Mesothelial cell of epicardium (in vitro differentiated cells): ENCODE measurements around the gene SND1. TPM values are rescaled to one million over a fixed set of nuclear protein-coding genes. Genes with fewer than 3 reads are reported as not detected.

Experiments
- DNase-seq, 2 experiments: peaks; one replicate each; pipeline ENCODE4 v3.0.0; 2021; ENCODE audit warnings: low spot score in 2 of 2; ENCODE audit not compliant: unreplicated experiment in 2 of 2
- H3K27ac Mint-ChIP-seq: 2 replicates; pipeline ENCODE4 v1.8.0; 2021; ENCODE audit warnings: mixed read lengths
- H3K27me3 Mint-ChIP-seq: 2 replicates; pipeline ENCODE4 v1.8.0; 2021; ENCODE audit warnings: low read depth, mixed read lengths
- H3K36me3 Mint-ChIP-seq: 2 replicates; pipeline ENCODE4 v1.8.0; 2021; ENCODE audit warnings: mixed read lengths
- H3K4me1 Mint-ChIP-seq: 2 replicates; pipeline ENCODE4 v1.8.0; 2021; ENCODE audit warnings: mixed read lengths
- H3K4me3 Mint-ChIP-seq: 2 replicates; pipeline ENCODE4 v1.8.0; 2021; ENCODE audit warnings: mild to moderate bottlenecking, moderate library complexity, mixed read lengths
- H3K9me3 Mint-ChIP-seq: 2 replicates; pipeline ENCODE4 v1.8.0; 2021; ENCODE audit warnings: mixed read lengths
- CTCF ChIP-seq: fragments of 200-600 bp; sonication (generic); IDR thresholded peaks from one replicate; pipeline ENCODE4 v1.5.0; 2021; ENCODE audit warnings: antibody characterized with exemption; ENCODE audit not compliant: unreplicated experiment
- total RNA-seq: library from RNA; stranded (reverse); gene quantifications from 3 replicates; pipeline ENCODE4 v1.2.1, GENCODE V29; 2021

Gene SND1
- total RNA-seq, 1 donor from 2014 or later = 211 TPM

- H3K9me3 Mint-ChIP-seq = no peaks in the 10 kb centered on the region
- H3K36me3 Mint-ChIP-seq = peaks cover 5% of the 10 kb centered on the region
- peak overlapping the region; percentile 100 for H3K27ac Mint-ChIP-seq
- peaks cover 42% of the 10 kb centered on the region for H3K4me1 Mint-ChIP-seq
- no peak for TF ChIP-seq CTCF
- H3K27me3 Mint-ChIP-seq = no peaks in the 10 kb centered on the region
- DNase-seq = no peak
- H3K4me3 Mint-ChIP-seq = peak overlapping the region; percentile 89
Measured at GRCh38 chr7:127653396-127653795, 1.4 kb downstream of the SND1 start.

- H3K36me3 Mint-ChIP-seq = peaks cover 5% of the 10 kb centered on the region
- H3K9me3 Mint-ChIP-seq = no peaks in the 10 kb centered on the region
- H3K4me3 Mint-ChIP-seq = no peak overlapping the region
- no peak overlapping the region for H3K27ac Mint-ChIP-seq
- peaks cover 42% of the 10 kb centered on the region for H3K4me1 Mint-ChIP-seq
- no peak for DNase-seq
- no peaks in the 10 kb centered on the region for H3K27me3 Mint-ChIP-seq
- TF ChIP-seq CTCF = no peak
Measured at GRCh38 chr7:127654404-127655394, 2.7 kb downstream of the SND1 start.

GRCh38 chr7:127655720-127656119, 3.7 kb downstream of the SND1 start:
- Mint-ChIP-seq H3K4me3 (no peak overlapping the region), H3K27me3 (no peaks in the 10 kb centered on the region), H3K9me3 (no peaks in the 10 kb centered on the region), H3K4me1 (peaks cover 42% of the 10 kb centered on the region), H3K27ac (no peak overlapping the region), H3K36me3 (peaks cover 5% of the 10 kb centered on the region)
- no peak for TF ChIP-seq CTCF
- no peak for DNase-seq

GRCh38 chr7:127657500-127657899, 5.5 kb downstream of the SND1 start:
- DNase-seq = no peak
- no peak for TF ChIP-seq CTCF
- H3K36me3 Mint-ChIP-seq = peaks cover 6% of the 10 kb centered on the region
- H3K27ac Mint-ChIP-seq = no peak overlapping the region
- H3K4me3 Mint-ChIP-seq = no peak overlapping the region
- H3K4me1 Mint-ChIP-seq = peaks cover 31% of the 10 kb centered on the region
- no peaks in the 10 kb centered on the region for H3K9me3 Mint-ChIP-seq
- no peaks in the 10 kb centered on the region for H3K27me3 Mint-ChIP-seq

GRCh38 chr7:127658970-127659630, 7.1 kb downstream of the SND1 start:
- no peak for DNase-seq
- H3K4me1 Mint-ChIP-seq = peaks cover 15% of the 10 kb centered on the region
- H3K27ac Mint-ChIP-seq = no peak overlapping the region
- H3K27me3 Mint-ChIP-seq = no peaks in the 10 kb centered on the region
- no peak overlapping the region for H3K4me3 Mint-ChIP-seq
- TF ChIP-seq CTCF = no peak
- no peaks in the 10 kb centered on the region for H3K9me3 Mint-ChIP-seq
- H3K36me3 Mint-ChIP-seq = peaks cover 8% of the 10 kb centered on the region
